ENCODE results near the gene KNTC1. TPM values are rescaled to one million over a fixed set of nuclear protein-coding genes. Genes with fewer than 3 reads are reported as not detected.

The KNTC1 gene
- total and polyA plus RNA-seq, 9 donors = 4.7 to 15.9 (median 8.6) TPM

DNA sequence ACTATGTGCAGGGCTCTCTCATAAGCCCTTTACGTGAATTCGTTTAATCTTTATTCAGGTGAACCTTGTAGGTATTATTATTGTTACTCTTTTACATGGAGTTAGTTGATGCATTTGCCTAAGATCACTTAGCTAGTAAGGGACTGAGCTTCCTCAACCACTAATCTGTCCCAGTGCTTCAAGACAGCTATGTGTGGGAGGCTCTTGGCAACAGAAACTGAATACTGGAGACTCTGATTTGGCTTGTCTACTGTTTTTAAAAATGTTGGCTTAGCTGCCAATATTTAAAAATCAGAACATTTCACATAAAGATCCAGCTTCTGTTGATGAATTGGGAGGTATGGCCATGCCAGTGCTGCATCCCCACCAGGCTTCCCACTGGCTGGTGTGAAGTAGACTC is 6.8 kb downstream of the KNTC1 start:
- H3K27ac ChIP-seq = no peak overlapping the region
- H3K36me3 ChIP-seq = no peaks in the 10 kb centered on the region
- no peak overlapping the region for H3K4me3 ChIP-seq
- no peaks in the 10 kb centered on the region for H3K4me1 ChIP-seq (ENCODE audit: insufficient read depth)
- H3K27me3 ChIP-seq = no peaks in the 10 kb centered on the region
- H3K9me3 ChIP-seq = no peaks in the 10 kb centered on the region
- no peak for TF ChIP-seq POLR2A (IDR thresholded peaks at IDR 0.05)
- TF ChIP-seq EP300 (IDR thresholded peaks at IDR 0.05) = no peak
- no peak for DNase-seq
- 44 to 77% (median 48%) methylated on average over 2 of the region's 2 CpGs for WGBS, 3 donors
- intact Hi-C loops (cut with DNase I) = no loop called here

DNA sequence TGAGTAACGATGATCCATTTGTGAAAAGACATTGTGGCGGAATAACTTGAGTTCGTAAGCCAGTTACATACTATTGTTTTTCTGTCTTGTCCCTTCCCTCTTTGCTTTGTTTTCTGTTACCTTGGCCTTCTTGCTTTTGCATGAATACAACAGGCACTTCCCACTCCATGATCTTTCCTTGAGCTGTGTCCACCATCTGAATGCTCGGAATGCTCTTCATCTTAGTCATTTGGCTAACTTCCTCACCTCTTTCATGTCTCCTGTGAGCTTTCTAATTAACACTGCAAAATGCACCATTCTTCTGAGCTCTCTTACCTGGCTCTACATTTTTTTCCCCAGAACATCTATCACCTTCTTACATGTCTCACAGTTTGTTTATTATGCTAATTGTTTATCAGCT is 10.0 kb downstream of the KNTC1 start:
- intact Hi-C loops (cut with DNase I) = no loop called here
- WGBS, 3 donors = 90 to 95% (median 94%) methylated on average over 4 of the region's 4 CpGs
- TF ChIP-seq, protein P1, sequence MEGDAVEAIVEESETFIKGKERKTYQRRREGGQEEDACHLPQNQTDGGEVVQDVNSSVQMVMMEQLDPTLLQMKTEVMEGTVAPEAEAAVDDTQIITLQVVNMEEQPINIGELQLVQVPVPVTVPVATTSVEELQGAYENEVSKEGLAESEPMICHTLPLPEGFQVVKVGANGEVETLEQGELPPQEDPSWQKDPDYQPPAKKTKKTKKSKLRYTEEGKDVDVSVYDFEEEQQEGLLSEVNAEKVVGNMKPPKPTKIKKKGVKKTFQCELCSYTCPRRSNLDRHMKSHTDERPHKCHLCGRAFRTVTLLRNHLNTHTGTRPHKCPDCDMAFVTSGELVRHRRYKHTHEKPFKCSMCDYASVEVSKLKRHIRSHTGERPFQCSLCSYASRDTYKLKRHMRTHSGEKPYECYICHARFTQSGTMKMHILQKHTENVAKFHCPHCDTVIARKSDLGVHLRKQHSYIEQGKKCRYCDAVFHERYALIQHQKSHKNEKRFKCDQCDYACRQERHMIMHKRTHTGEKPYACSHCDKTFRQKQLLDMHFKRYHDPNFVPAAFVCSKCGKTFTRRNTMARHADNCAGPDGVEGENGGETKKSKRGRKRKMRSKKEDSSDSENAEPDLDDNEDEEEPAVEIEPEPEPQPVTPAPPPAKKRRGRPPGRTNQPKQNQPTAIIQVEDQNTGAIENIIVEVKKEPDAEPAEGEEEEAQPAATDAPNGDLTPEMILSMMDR (IDR thresholded peaks at IDR 0.05) = no peak
- TF ChIP-seq EP300 (IDR thresholded peaks at IDR 0.05) = no peak
- TF ChIP-seq POLR2A (IDR thresholded peaks at IDR 0.05) = no peak
- no peak for DNase-seq
- no peaks in the 10 kb centered on the region for H3K4me1 ChIP-seq (ENCODE audit: insufficient read depth)
- no peaks in the 10 kb centered on the region for H3K27me3 ChIP-seq
- H3K27ac ChIP-seq = no peak overlapping the region
- no peak overlapping the region for H3K4me3 ChIP-seq
- no peaks in the 10 kb centered on the region for H3K9me3 ChIP-seq
- no peaks in the 10 kb centered on the region for H3K36me3 ChIP-seq

DNA sequence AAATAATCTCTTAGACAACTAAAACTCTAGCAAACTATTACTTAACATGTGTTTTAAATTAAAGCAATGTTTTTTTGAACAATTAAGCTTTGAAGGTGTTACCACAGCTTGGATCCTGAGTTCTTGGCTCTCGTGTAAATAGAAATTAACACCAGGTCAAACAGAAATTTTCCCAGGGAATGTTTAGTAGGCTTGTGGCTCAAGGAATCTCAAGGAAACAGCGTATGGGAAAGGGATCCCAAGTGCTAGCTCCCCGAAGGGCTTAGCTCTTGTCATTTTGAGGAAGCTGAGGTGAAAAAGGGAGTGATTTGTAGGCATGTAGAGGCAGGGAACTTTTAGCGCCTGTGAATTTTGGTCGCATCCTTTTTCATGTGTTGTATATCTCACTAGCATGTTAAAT is 11.4 kb downstream of the KNTC1 start:
- H3K36me3 ChIP-seq = no peaks in the 10 kb centered on the region
- H3K27ac ChIP-seq = no peak overlapping the region
- intact Hi-C loops (cut with DNase I) = no loop called here
- DNase-seq = no peak
- 90 to 93% (median 91%) methylated on average over 5 of the region's 5 CpGs for WGBS, 3 donors
- no peaks in the 10 kb centered on the region for H3K4me1 ChIP-seq (ENCODE audit: insufficient read depth)
- no peaks in the 10 kb centered on the region for H3K27me3 ChIP-seq
- H3K9me3 ChIP-seq = no peaks in the 10 kb centered on the region
- TF ChIP-seq, protein P1 (IDR thresholded peaks at IDR 0.05) = no peak
- no peak for TF ChIP-seq POLR2A (IDR thresholded peaks at IDR 0.05)
- TF ChIP-seq EP300 (IDR thresholded peaks at IDR 0.05) = no peak
- H3K4me3 ChIP-seq = no peak overlapping the region

DNA sequence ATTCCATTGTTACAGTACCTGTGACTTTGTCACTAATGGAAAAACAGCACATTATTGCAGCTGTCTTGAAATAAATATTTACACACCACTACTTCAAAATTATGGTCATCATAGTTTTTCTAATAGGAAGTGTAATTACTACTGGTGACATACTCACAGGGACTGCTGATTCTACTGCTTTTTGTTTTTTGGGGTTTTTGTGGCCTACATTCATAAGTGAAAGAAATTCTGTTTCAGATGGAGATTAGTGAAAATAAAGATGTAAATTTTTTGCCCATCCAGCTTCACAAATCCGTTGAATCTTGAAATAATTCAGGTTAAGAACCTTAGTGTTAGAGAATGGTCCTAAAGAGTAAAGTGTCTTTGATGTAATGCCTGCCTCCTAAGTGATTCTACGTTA is 17.5 kb downstream of the KNTC1 start:
- no peak for DNase-seq
- H3K4me3 ChIP-seq = no peak overlapping the region
- WGBS, 3 donors = 92 to 95% (median 92%) methylated on average over 2 of the region's 2 CpGs
- no peaks in the 10 kb centered on the region for H3K27me3 ChIP-seq
- intact Hi-C loops (cut with DNase I) = no loop called here
- TF ChIP-seq POLR2A (IDR thresholded peaks at IDR 0.05) (no peak), EP300 (IDR thresholded peaks at IDR 0.05) (no peak)
- TF ChIP-seq, protein P1 (IDR thresholded peaks at IDR 0.05) = no peak
- no peaks in the 10 kb centered on the region for H3K36me3 ChIP-seq
- H3K4me1 ChIP-seq (ENCODE audit: insufficient read depth) = no peaks in the 10 kb centered on the region
- no peaks in the 10 kb centered on the region for H3K9me3 ChIP-seq
- H3K27ac ChIP-seq = no peak overlapping the region

DNA sequence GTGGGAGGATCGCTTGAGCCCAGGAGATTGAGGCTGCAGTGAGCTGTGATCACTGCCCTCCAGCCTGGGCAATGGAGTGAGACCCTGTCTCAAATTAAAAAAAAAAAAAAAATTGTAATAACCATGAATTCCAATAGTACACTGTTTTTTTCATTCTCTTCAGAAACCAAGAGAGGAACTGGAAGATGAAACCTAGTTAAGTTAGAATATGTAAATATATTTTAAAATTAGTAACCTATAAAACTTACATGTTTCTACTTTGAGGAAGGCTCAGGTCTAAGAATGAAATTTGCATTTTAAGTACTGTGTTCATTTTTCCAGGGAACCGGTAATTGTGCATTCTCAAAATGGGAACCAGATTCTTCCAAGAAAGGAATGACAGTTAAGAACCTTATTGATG is 18.8 kb downstream of the KNTC1 start:
- H3K27ac ChIP-seq = no peak overlapping the region
- no peak for DNase-seq
- intact Hi-C loops (cut with DNase I) = no loop called here
- H3K9me3 ChIP-seq = no peaks in the 10 kb centered on the region
- no peaks in the 10 kb centered on the region for H3K36me3 ChIP-seq
- TF ChIP-seq, protein P1 (IDR thresholded peaks at IDR 0.05) = no peak
- TF ChIP-seq POLR2A (IDR thresholded peaks at IDR 0.05) = no peak
- TF ChIP-seq EP300 (IDR thresholded peaks at IDR 0.05) = no peak
- WGBS, 3 donors = 93 to 99% (median 98%) methylated on average over 2 of the region's 2 CpGs
- no peaks in the 10 kb centered on the region for H3K27me3 ChIP-seq
- H3K4me3 ChIP-seq = no peak overlapping the region
- H3K4me1 ChIP-seq (ENCODE audit: insufficient read depth) = no peaks in the 10 kb centered on the region
